ENCODE data around the gene NEU1.

DNA sequence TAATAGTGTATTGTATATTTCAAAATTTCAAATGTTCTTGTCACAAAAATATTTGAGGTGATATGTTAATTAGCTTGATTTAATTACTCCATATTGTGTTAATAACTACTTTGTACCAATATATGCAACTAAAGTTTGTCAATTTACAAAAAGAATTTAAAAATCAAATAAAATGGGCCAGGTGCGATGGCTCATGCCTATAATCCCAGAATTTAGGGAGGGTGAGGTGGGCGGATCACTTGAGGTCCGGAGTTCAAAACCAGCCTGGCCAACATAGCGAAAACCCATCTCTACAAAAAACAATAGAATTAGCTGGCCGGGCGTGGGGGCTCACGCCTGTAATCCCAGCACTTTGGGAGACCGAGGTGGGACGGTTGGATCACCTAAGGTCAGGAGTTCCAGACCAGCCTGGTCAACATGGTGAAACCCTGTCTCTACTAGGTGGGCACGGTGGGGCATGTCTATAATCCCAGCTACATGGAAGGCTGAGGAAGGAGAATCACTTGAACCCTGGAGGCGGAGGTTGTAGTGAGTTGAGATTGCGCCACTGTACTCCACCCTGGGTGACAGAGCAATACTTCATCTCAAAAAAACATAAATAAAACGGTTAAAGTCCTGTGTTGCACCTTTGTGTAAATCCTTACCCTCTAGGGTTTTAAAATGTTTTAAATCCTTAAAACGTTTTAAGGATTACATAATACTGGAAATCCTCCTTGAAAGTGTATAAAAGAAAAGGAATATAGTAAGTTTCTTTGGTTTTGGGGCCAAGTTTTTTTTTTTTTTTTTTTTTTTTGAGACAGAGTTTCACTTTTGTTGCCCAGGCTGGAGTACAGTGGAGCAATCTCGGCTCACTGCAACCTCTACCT, 31.0 kb downstream of the NEU1 start:
- TF ChIP-seq EZH2 (IDR thresholded peaks at IDR 0.05; ENCODE audit: borderline replicate concordance): no peak
- TF ChIP-seq, protein P1, sequence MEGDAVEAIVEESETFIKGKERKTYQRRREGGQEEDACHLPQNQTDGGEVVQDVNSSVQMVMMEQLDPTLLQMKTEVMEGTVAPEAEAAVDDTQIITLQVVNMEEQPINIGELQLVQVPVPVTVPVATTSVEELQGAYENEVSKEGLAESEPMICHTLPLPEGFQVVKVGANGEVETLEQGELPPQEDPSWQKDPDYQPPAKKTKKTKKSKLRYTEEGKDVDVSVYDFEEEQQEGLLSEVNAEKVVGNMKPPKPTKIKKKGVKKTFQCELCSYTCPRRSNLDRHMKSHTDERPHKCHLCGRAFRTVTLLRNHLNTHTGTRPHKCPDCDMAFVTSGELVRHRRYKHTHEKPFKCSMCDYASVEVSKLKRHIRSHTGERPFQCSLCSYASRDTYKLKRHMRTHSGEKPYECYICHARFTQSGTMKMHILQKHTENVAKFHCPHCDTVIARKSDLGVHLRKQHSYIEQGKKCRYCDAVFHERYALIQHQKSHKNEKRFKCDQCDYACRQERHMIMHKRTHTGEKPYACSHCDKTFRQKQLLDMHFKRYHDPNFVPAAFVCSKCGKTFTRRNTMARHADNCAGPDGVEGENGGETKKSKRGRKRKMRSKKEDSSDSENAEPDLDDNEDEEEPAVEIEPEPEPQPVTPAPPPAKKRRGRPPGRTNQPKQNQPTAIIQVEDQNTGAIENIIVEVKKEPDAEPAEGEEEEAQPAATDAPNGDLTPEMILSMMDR (IDR thresholded peaks at IDR 0.05; ENCODE audit: poor library complexity): no peak

All from hepatocyte (in vitro differentiated cells).